ENCODE measurements around the gene MAP1LC3B.

Gene MAP1LC3B

GRCh38 chr16:87351320-87351698 is 40.8 kb upstream of the MAP1LC3B start:
- DNase-seq (ENCODE audit: extremely low read depth, low read depth), result no peak
- TF ChIP-seq CTCF (IDR thresholded peaks at IDR 0.05; ENCODE audit: low read depth, low read length), result no peak

- no peak for DNase-seq (ENCODE audit: extremely low read depth, low read depth)
- no peak for TF ChIP-seq CTCF (IDR thresholded peaks at IDR 0.05; ENCODE audit: low read depth, low read length)
Observed at GRCh38 chr16:87352818-87353217, 39.3 kb upstream of the MAP1LC3B start.

- TF ChIP-seq CTCF (IDR thresholded peaks at IDR 0.05; ENCODE audit: low read depth, low read length), result no peak
- no peak for DNase-seq (ENCODE audit: extremely low read depth, low read depth)
Observed at GRCh38 chr16:87353613-87354012, 38.5 kb upstream of the MAP1LC3B start.

DNA sequence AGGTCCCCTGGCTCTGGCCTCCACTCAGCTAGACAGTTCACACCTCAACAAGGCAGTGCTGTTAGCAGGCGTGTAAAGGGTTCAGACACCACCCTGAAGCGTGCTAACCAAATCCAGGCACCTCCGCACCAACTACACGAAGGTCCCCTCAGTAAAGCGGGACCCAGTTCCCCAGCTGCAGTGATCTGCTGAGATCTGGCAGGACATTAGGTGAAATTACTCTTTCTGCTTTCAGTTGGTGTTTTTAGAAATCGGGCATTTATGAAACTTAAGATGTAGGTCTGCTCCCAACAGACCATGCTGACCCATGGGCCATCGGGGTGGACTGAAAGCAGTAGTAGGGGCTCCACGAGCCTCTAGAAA is 35.7 kb upstream of the MAP1LC3B start:
- no peak for DNase-seq (ENCODE audit: extremely low read depth, low read depth)
- TF ChIP-seq CTCF (IDR thresholded peaks at IDR 0.05; ENCODE audit: low read depth, low read length), result no peak

DNA sequence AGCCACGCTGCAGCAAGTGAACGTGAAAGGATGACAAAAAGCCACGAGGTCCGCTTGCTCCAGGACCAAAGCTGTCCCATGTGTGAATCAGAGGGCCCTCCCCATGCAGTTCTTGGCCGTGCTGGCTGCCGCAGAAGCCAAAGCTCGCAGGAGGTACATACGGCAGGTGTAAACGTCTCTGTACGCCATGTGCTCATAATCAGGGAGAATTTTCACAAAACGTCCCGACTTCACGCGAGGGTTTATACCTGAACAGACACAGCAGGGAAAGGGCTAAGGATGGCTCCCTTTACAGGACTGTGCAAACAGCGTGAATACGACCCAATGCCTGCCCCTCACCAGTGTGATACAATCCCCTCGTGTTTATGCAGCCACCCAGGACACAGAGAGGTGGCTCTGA is 33.9 kb upstream of the MAP1LC3B start:
- no peak for DNase-seq (ENCODE audit: extremely low read depth, low read depth)
- no peak for TF ChIP-seq CTCF (IDR thresholded peaks at IDR 0.05; ENCODE audit: low read depth, low read length)

DNA sequence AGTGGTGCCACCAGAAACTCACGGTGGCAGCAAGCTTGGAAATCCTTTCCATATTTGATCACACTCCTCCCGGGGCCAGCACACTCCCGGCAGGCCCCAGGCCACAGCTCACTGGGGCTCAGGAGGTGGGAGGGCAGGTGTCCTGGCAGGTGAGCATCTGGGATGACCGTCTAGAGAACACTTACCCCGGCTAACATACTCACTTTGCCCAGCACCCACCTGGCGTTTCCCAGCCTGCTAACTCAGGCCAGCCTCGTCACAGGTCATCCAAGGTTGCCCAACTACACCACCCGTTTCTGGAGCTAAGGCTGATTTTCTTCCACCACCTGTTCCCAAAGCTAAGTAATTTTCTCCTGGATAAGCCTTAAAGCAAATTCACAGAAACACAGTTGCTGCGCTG is 33.4 kb upstream of the MAP1LC3B start:
- no peak for DNase-seq (ENCODE audit: extremely low read depth, low read depth)
- no peak for TF ChIP-seq CTCF (IDR thresholded peaks at IDR 0.05; ENCODE audit: low read depth, low read length)

DNA sequence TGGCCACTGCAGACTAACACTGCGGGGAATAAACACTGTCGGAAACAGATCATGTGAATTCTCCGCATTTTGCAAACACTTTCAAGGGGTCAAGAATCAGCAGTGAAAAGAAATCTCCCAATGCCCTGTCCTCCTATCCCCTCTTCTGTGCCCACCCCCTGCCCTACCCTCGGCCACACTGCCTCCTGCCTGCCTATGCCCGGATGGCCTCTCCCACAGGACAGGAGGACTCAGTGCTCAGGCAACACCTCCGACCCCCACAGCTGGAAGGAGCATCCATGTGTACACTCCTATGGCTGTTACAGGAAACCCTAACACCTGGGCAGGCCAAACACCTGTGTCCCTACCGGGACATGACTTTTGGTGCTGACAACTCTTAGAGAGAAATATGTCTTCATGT is 33.0 kb upstream of the MAP1LC3B start:
- DNase-seq (ENCODE audit: extremely low read depth, low read depth), result no peak
- TF ChIP-seq CTCF (IDR thresholded peaks at IDR 0.05; ENCODE audit: low read depth, low read length), result no peak

All from AG09319 (cell line).